Activated T-cell treated with anti-CD3 and anti-CD28 coated beads, Interleukin-2, amount 50 U/mL, for 1 hour (primary cell): ENCODE measurements around the gene FRY.
"Not testable (repeated sequence)": the region's sequence is repeated elsewhere in the genome, so short reads cannot be mapped to it uniquely, and the experiment has no call there.

Source experiments
- DNase-seq: peaks from one replicate; pipeline ENCODE4 v3.0.0-alpha.2; 2020

Gene FRY

DNA sequence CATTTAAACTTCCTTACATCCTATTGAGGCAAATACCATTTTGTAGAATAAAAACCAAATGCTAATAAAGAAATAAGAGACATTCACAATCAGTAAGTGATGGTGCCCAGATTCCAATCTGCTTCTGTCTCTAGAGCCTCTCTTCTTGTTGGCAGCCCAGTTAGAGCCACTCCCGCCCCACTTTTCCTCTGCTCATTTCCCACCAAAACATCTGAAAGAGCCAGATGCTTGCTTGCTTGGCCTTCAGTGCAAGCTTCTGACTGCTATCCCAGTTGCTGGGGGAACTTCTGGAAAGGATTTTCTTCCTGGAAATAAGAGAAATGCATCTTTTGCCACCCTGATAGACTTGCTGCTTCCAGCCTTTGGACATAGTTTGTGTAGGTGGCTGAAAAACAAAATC is 12.9 kb downstream of the FRY start:
- no peak for DNase-seq

DNA sequence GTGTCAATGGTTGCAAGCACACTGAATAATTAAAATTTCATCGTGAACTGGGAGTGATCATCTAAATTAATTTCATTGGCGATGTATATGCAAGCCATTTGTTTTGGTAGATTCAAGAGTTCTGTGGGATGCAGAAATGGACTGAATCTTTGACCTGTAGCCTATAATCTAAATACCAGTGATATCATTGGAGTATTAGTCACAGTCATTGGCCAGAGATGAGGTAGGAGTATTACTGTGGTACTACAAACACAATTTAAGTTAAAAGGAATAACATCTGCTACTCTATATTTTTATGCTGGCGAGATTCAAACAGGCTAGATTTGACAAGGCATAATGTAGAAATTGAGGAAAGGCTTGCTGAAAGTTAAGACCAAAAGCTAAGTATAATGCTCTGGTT is 14.0 kb downstream of the FRY start:
- DNase-seq: no peak

DNA sequence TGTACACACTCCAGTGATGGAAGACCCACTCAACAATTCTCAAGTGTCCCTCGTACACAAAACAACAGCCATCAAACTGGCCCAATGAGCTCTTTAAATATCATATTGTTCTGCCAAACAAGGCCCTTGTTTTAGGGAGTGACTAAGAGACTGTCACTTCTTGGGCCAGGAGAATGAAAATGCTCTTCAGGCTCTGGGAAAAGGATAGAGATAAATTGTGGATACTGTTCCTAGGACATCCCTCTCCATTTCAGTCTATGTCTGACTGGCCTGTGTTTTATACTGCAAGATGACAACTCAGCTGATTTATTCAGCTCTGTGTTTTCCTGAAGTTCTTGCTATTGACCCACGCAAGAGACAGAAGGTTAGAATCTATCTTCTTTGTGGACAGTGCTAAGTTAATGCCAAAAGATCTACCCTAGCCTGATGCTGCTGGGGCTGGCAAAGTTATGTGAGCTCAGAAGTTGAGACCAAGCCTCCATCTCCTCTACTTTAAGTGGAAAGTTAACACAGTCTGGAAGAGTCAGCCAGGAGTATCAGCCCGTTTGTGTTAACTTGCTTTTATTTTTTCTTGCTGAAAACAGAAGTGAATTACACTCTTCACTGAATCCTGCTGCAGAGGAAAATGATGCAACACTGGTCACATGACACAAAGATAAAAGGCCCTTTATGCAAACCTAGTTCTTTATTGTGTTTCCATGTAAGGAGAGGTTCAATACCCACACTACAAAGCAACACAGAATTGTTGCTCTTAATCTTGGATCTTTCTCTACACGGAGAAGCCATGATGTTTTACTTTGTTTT is 14.6 kb downstream of the FRY start:
- DNase-seq: no peak

DNA sequence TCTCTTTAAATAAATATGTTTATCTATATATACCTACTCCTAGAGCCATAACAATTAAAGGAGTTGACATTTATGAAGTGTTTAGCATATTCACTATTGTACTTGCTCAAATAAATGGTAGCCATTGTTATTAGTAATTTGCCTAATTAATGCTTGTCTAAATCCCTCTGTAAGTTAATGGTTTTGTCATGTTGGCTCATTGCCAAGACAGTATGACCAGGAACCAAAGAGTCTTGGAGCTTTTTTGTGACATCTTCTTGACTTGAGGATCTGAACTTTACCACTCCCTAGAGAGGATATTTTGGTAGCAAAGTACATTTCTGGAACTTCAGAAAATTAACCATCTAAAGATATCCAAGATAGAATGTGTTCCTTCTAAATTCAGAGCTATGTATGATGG is 15.5 kb downstream of the FRY start:
- DNase-seq: no peak

DNA sequence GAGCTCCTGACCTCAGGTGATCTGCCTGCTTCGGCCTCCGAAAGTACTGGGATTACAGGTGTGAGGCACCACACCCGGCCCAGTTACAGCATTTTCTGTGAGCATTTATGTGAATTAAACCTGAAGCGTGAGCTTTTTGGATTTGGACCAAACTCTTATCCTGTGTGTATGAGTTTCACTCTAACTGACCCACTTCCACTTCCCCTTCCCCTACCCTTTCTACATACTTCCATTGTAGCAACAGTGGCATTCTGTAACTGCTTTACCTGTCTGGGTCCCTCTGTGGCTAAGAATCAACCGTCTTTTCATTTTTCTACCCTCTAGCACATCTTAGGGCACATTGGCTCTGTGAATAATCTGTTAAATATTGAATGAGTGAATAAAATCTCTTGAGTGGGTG is 16.2 kb downstream of the FRY start:
- DNase-seq: no peak

DNA sequence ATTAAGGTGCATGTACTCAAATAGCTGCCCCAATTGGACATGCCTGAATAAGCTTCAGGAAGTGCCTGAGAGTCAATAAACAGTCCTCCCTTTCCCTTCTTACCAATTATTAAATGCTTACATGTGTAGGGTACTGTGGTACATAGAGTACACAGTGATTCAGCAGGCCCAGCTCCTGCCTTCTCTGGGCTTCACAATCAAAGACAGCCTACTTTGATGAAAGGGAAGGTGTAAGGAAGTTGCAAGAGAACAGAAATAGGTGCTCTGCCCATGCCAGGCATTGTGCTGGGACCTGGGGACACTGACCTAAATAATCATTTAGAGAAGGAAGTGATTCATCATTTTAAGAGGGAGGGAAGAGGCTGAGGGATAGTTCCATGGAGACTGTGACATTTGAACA is 17.2 kb downstream of the FRY start:
- DNase-seq: no peak

DNA sequence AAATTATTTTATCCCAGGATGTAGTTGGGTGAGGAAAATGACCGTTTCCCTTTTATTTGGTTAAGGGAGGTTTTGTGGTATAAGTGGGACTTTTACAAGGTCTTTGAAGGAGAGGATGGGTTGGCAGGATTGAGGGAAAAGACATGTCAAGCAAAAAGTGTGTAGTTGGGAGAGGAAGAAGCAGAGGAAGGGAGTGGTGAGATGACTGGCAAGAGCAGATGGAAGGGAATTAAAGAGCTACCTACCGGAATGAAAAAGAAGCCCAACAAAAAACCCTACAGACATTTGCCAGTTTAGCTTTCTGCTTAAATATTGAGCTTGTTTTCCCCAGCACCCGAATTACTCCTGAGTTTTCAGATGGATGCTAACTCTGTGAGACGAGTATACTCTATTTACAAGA is 19.6 kb downstream of the FRY start:
- no peak for DNase-seq

DNA sequence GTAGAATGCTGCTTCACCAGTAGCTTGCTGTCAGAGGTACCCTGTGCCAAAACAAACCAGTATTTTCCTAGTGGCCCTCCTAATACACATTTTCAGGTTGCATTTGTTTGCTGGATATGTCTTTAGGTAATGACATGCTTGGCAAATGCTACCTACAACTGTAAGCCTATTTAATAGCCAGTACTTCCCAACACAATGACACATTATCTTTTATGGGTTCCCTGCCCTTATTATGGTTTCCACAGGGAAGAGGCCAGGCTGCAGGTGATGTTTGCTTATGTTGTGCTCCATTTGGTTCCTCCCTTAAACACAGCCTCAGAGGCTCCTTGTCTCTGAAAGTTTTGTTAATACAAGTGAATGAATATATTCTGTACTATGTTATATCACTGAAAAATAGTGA is 24.7 kb downstream of the FRY start:
- no peak for DNase-seq

DNA sequence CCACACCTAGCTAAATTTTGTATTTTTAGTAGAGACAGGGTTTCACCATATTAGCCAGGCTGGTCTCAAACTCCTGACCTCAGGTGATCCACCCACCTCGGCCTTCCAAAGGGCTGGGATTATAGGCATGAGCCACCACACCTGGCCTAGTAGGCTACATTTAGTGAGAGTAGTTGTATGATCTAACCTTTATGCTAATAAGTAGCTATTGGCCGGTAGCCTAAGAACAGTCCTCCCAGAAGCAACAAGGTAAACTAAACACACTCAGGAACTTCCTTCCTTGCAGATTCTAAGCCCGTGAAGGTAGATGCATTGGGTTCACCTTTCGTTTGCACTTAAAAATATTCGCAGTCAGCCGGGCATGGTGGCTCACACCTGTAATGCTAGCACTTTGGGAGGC is 25.8 kb downstream of the FRY start:
- DNase-seq: not testable (repeated sequence)

DNA sequence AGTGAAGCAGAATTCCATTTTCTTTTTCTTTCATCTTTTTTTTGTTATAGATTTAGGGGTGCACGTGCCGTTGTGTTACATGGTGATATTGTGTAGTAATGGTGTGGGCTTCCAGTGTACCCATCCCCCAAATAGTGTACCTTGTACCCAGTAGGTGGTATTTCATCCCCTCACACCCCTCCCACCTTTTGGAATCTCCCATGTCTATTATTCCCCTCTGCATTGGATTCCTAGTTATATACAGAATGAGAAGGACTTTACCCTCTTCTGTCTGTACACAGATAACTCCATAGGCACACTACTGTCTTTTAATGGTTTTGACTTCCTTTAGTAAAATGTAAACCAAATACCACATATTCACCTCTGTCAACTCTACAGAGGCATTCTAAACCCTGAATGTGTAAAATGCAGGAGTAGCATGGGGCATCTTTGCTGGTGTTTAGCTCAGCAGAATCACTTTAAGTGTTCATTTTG is 28.0 kb downstream of the FRY start:
- DNase-seq: no peak

DNA sequence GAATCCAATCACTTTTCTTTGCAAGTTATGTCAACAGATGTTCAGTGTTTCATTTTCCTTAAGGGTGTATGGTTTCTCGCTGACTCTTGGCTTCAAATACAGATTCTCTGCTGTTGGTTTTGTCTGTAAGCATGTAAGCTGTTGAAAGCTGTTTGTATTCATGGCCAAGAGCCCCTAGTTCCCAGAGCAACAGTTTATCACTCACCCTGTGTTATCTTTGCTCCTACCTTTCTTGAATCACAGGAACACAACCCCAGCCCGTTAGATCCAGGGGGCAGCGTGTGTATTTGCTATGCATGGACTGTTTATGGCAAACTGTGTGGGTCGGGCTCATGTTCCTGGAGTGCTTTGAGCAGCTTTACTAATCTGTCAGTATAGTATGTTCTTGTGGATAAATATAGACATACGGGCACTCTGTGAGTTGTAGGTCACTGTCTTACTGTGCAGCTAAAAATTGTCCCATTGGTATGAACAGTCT is 28.9 kb downstream of the FRY start:
- no peak for DNase-seq

DNA sequence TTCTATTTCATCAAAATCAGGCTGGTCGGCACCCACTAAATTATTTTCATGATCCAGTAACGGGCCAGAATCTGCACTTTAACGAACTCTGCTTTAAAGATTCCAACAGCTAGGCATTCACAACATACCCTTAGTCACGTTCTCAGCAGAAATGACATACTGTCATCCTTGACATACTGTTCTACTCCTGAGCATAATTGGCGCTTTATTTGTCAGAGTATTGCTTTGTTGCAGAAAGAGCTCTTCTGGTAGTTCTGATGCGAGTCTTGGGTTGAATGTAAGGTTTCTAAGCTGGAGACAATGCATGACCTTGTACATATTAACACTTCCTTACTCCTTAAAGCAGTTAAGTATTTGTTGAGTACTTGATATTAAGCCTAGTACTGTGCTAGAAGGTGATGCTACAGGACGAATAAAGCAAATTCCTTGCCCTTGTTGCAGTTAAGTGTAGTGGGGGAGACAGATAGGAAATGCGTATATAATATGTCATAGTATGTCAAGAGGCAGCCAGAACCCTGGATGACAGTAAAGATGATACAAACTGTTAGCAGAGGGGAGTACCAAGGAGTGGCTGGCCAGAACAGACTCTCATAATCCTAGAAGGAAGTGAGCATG is 32.2 kb downstream of the FRY start:
- no peak for DNase-seq

DNA sequence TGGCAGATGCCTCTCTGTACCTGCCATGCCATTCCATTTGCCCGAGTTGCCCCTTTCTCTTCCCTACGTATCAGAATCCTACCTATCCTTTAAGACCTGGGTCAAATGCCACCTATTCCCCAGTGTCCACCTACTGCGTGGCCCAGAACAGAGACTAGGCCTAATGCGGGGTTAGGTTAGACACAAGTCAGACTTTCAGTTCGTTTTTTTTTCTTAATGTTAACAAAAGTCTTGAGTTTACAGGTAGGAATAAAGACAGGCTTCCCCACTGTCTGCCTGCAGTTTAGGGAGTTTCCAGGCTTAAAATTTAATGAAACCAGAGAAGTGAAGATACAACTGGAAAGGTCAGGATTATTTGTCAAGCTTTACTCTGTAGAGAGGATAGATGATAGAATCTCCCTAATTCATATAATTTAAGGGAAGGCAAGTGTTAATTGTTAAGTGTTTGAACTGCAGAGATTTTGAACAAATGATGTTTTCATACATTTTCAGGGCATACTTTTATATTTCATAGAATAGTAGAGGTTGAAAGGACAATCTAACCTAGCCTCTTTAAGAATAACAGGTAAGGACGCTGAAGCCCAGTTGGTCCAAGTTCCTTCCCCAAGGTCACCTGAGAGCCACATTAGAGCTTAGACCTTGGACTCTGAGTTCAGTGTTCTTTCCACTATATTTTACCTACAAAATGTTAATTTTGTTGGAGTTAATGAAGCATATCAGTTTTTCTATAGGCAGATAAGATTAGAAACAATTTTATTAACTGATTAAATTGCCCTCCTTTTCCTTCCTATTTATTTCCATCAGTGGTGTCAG is 35.8 kb downstream of the FRY start:
- no peak for DNase-seq

DNA sequence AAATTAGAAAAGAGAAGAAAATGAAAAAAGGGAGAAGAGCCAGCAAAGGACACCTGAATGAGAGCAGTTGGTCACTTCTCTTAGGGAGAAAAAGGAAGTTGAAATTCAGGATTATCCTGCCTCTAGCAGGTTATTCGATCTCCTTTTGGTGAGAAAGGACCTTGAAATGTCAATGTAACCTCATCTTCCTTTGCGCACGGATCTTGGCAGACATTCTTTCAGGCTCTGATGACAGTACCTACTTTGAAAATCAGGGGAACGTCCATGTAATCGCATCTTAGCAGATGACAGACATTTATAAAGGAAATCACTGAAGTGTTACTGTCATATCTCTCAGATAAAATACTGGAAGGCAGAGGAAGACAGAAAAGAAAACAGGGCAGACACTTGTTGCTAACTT is 36.7 kb downstream of the FRY start:
- DNase-seq: no peak

DNA sequence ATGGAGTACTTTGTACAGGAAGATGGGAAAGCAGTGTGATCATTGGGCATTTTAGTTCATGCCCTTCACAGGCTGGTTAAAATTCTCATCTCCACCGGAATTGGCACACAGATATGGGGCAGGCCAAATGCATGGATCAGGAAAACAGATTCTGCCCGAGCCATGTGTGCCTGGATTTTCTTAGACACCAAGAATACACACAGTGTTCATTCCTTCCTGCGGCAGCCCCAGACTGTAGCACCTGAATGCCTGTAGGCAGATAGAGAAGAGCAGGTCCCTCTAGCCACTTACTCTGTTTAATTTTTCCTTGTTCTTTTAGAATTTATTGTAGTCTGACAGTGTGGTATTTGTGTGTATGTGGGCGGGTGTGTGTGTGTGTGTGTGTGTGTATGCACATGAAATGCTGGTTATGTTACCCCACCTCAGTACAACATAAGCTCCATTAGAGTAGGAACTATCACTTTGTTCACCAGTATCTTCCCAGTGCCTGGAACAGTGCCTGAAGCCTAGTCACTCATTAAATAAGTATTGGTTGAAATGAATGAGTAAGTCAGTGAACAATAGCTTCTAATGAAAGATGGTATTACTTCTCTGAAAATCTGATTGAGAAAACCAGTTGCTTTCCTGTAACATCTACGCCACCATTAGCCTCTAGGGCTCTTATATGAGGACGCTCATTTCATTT is 41.7 kb downstream of the FRY start:
- DNase-seq: no peak

DNA sequence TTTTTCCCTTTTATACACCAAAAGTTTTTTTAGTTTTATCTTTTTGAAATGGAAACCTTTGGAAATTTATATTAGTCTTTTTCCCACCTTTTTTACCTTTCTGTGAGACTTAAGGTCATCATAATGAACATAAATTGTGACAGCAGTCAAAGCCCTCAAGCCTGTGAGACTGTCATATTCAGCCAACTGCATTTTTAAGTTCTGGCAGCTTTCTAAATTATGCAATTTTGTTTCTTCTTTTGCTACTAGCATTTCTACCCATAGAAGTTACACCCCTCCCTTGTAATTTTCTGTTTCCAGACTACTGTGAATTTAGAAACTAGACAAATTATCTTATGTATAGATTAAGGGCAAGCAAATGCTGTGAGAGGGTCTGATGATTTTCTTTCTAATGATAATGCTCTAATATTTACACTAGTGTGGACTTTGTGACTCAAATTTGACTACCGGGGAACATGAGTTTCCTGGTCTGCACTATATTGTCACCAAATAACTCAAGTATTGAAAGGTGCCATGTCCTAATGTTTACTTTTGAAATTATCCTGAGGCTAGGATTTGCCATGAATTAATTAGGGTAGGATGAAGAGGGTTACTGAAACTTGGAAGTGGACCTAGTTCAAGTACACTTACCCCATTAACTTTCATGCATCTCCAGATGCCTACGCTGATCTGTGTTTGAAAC is 43.7 kb downstream of the FRY start:
- no peak for DNase-seq

DNA sequence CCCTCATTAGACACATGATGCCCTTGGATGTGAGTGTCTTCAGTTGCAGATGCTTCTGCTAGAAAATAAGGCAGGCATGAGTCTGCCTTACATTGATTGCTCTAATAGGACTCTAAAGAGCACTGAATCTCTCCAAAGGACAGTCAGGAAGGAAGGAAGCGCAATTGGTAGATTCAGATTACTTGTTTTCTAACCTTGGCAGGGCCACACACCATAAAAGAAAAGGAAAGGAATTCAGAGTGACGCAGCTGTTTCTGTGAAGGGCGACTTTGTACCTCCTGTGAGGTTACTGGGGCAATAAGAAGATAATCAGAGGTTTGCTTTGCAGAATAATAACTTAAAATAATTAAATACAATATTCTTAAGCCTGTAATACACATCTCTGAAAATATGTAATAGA is 48.0 kb downstream of the FRY start:
- no peak for DNase-seq

DNA sequence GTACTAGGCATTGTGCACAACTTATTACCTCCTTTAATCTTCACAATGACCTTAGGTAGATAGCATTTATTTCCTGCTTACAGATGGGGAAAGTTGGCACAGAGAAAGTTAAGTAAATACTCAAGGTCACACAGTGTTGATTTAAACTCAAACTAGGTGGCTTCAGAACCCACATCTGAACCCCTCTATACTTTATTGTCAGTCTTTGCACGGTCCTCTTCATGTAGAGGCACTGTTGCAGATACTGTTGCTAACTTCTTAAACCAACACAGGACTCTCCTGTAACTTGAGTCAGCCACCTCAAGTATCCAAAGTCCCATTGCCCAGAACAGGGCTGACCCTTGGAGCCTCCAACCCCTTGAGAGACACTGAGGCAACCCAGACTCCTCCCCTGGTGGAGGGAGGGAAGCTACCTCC is 48.8 kb downstream of the FRY start:
- DNase-seq: no peak

DNA sequence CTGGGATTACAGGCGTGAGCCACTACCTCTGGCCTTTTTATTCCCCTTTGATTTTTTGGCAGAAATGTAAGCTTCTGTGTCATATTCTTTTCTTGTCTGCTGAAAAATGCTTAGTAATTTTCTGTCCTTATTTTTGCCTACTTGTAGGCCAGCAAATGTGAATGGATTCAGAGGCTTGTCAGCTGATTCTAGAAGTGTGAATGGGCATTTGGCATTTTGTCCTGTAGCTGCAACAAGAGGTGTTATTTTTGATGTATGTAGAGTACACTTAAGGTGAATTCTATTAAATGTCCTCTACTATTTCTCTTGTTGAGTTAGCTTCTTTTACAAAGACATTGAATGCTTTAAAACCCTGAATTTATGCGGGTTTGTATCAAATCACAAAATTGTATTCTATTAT is 50.0 kb downstream of the FRY start:
- DNase-seq: no peak

DNA sequence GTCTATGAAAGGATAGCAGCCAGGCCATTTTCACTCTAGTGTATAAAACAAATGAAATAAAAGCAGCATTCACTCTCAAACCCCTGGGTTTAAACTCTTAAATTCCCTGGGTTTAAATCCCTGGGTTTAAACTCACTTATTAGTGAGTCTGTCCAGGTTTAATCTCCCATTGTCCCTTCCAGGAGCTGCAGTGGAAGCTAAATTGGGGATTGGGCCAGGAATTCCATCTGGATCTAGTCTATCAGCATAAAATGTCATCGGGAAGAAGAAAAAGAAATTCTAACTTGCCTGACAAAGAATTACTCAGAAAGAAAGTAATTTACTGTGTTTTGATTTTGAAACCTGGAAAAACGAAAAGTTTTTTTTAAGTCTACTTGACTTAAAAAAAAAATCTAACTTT is 54.8 kb downstream of the FRY start:
- no peak for DNase-seq

DNA sequence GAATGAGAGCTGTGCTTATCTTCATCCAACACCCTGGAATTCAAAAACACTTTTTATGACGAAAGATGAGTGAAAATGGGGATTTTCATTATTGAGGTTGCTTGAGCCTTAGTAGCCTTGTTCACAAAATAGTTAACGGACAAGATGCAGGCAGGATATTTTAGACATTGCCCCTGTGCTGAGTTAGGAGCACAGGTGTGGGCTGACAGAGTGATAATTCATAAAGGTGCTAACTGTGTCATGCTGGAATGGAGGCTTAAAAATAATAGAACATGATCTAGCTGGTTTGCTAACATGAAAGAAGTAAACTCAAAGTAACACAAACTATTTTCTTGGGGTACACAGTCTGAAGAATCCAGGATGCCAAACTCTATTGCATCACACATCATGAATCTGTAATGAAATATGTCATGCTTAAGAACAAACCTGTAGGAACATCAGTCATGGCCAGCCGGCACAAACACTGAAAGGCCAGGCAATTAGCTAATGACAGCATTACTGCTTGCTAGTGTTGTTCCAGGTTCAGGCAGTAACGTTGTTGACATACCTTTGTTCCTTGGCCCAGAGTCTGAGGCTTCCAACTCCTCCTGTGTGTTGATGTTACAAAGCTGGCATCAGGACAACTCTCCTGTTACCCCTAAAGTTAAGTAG is 55.3 kb downstream of the FRY start:
- DNase-seq: no peak
